Progenitor cell of endocrine pancreas (in vitro differentiated cells): ENCODE results near the gene ACSM6. TPM values are rescaled to one million over a fixed set of nuclear protein-coding genes. Genes with fewer than 3 reads are reported as not detected.
"Not testable (repeated sequence)": the region's sequence is repeated elsewhere in the genome, so short reads cannot be mapped to it uniquely, and the experiment has no call there.

Source experiments
- DNase-seq: peaks from one replicate; pipeline ENCODE4 v3.0.0; 2021; ENCODE audit warnings: low spot score; ENCODE audit not compliant: unreplicated experiment
- H3K27ac Mint-ChIP-seq: 2 replicates; pipeline ENCODE4 v1.8.0; 2021; ENCODE audit warnings: mild to moderate bottlenecking, moderate library complexity, mixed read lengths
- H3K27me3 Mint-ChIP-seq: 2 replicates; pipeline ENCODE4 v1.8.0; 2021; ENCODE audit warnings: mixed read lengths
- H3K36me3 Mint-ChIP-seq: 2 replicates; pipeline ENCODE4 v1.8.0; 2022; ENCODE audit warnings: mixed read lengths; ENCODE audit not compliant: insufficient read depth
- H3K4me1 Mint-ChIP-seq: 2 replicates; pipeline ENCODE4 v1.8.0; 2021; ENCODE audit warnings: low read depth, mixed read lengths
- H3K4me3 Mint-ChIP-seq: 2 replicates; pipeline ENCODE4 v1.8.0; 2021; ENCODE audit warnings: low read depth, mild to moderate bottlenecking, moderate library complexity, mixed read lengths
- H3K9me3 Mint-ChIP-seq: 2 replicates; pipeline ENCODE4 v1.8.0; 2021; ENCODE audit warnings: low read depth, mixed read lengths
- CTCF ChIP-seq: fragments of 200-600 bp; sonication (generic); IDR thresholded peaks from one replicate; pipeline ENCODE4 v1.5.0; 2021; ENCODE audit warnings: antibody characterized with exemption, mild to moderate bottlenecking; ENCODE audit not compliant: unreplicated experiment
- total RNA-seq: library from RNA; stranded (reverse); gene quantifications from 2 replicates; pipeline ENCODE4 v1.2.1, GENCODE V29; 2021

ACSM6 gene
- total RNA-seq, 1 donor from 2014 or later, result not detected

GRCh38 chr10:95234951-95235350 lies 40.9 kb downstream of the ACSM6 start:
- no peak for TF ChIP-seq CTCF
- Mint-ChIP-seq H3K9me3 (peaks cover 5% of the 10 kb centered on the region), H3K4me1 (peaks cover 12% of the 10 kb centered on the region), H3K27me3 (no peaks in the 10 kb centered on the region), H3K36me3 (peaks cover 25% of the 10 kb centered on the region), H3K4me3 (no peak overlapping the region), H3K27ac (no peak overlapping the region)
- DNase-seq, result no peak

- Mint-ChIP-seq H3K27ac (no peak overlapping the region), H3K9me3 (peaks cover 5% of the 10 kb centered on the region), H3K4me3 (no peak overlapping the region), H3K27me3 (no peaks in the 10 kb centered on the region), H3K4me1 (peaks cover 5% of the 10 kb centered on the region), H3K36me3 (peaks cover 31% of the 10 kb centered on the region)
- no peak for DNase-seq
- TF ChIP-seq CTCF, result no peak
Observed at GRCh38 chr10:95235676-95236067, 41.6 kb downstream of the ACSM6 start.

- no peak for DNase-seq
- H3K4me3 Mint-ChIP-seq, result no peak overlapping the region
- peaks cover 1% of the 10 kb centered on the region for H3K4me1 Mint-ChIP-seq
- peaks cover 28% of the 10 kb centered on the region for H3K36me3 Mint-ChIP-seq
- no peak overlapping the region for H3K27ac Mint-ChIP-seq
- no peak for TF ChIP-seq CTCF
- peaks cover 2% of the 10 kb centered on the region for H3K9me3 Mint-ChIP-seq
- H3K27me3 Mint-ChIP-seq, result no peaks in the 10 kb centered on the region
Observed at GRCh38 chr10:95236068-95236903, 42.2 kb downstream of the ACSM6 start.

- no peaks in the 10 kb centered on the region for H3K9me3 Mint-ChIP-seq
- peaks cover 28% of the 10 kb centered on the region for H3K36me3 Mint-ChIP-seq
- H3K27ac Mint-ChIP-seq, result peak overlapping the region; percentile 51
Observed at GRCh38 chr10:95237376-95238170, 43.5 kb downstream of the ACSM6 start.

GRCh38 chr10:95240096-95240495 lies 46.1 kb downstream of the ACSM6 start:
- peaks cover 24% of the 10 kb centered on the region for H3K36me3 Mint-ChIP-seq
- not testable (repeated sequence) for H3K4me3 Mint-ChIP-seq, DNase-seq, H3K27ac Mint-ChIP-seq, H3K27me3 Mint-ChIP-seq, H3K9me3 Mint-ChIP-seq, H3K4me1 Mint-ChIP-seq

More at GRCh38 chr10:95237376-95238170, 43.5 kb downstream of the ACSM6 start:
- no peak for DNase-seq
- Mint-ChIP-seq H3K4me1 (no peaks in the 10 kb centered on the region), H3K4me3 (no peak overlapping the region), H3K27me3 (no peaks in the 10 kb centered on the region)
- TF ChIP-seq CTCF, result no peak
